IPS-NIHi7 (cell line): ENCODE data around the gene GNA12.
"Not testable (repeated sequence)": the region's sequence is repeated elsewhere in the genome, so short reads cannot be mapped to it uniquely, and the experiment has no call there.

ENCODE experiments used
- DNase-seq: peaks from one replicate; pipeline ENCODE4 v3.0.0; 2012; ENCODE audit warnings: mixed read lengths; ENCODE audit errors: extremely low spot score

The GNA12 gene

GRCh38 chr7:2729031-2729892, 114.8 kb downstream of the GNA12 start:
- no peak for DNase-seq

GRCh38 chr7:2728316-2729030, 115.6 kb downstream of the GNA12 start:
- no peak for DNase-seq

GRCh38 chr7:2727206-2727605, 116.9 kb downstream of the GNA12 start:
- DNase-seq = not testable (repeated sequence)

DNA sequence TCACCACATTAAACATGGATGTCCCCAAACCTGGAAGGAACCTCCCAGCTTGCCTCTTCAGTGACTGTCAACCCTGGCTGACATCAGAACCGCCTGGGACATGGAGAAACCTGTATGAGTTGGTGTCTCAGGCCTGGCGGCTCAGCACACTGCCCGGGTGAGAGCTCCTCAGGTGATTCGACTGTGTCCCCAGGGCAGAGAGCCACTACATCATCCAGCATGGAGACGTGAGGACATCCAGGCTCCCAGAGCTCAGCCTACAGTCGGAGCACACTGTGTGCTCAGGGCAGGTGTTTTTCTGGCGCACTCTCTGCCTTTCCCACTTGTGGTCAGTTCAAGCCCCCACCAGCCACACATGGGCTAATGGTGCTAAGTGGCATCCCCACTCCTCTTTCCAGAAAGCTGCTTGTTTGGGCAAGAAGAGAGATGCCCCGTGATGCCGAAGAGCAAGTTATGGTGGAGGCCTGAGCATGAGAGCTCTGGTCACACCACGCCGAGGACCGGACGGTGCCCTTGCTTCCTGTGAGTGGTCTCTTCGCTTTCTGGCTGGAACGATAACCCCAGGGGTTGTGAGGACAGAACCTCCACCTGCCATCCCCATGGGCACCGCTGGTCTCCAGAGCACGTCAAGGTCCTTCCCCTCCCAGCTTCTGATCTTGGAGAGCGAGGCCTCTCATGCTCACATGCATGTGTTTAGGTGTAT, 117.6 kb downstream of the GNA12 start:
- no peak for DNase-seq

DNA sequence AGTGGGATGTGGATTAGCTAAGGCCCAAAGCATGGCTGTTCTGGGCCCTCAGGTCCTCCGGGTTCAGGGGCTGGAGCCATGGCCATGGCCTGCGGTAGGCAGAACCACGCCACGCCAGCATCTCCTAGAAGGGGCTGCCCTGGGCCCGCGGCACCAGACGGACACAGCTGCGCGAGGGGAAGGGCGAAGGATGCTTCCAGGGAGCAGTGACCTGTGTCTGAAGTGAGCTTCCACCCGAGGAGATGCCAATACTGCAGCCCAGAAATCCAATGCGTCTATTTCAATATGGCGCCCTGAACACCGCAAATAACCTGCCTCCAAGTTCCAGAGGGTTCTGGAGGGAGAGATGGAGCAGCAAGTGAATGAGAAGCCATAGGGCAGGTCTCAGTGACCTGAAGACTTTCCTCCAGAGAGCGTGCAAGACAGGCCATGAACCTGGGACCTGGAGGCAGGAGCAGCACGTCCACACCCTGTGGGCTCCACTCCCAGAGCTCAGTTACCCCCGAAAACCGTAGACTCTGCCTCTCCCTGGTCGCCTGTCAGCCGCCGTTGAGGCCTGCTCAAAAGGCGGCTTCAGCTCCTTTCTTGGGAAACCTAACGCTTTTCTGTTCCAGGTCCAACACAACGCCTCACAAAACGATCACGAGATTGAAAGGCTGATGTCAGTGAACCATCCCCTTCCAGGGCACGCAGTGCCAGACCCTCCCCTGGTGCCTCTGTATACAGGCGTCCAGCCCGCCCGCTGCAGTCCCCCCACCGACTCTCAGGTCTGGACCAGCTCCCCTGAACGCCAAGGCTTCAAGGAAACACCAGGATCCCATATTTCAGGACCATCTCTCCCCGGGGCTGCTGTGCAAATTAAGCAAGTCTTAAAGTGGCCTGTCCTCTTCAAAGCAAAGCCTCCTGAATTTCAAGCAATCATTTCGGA, 118.7 kb downstream of the GNA12 start:
- no peak for DNase-seq

DNA sequence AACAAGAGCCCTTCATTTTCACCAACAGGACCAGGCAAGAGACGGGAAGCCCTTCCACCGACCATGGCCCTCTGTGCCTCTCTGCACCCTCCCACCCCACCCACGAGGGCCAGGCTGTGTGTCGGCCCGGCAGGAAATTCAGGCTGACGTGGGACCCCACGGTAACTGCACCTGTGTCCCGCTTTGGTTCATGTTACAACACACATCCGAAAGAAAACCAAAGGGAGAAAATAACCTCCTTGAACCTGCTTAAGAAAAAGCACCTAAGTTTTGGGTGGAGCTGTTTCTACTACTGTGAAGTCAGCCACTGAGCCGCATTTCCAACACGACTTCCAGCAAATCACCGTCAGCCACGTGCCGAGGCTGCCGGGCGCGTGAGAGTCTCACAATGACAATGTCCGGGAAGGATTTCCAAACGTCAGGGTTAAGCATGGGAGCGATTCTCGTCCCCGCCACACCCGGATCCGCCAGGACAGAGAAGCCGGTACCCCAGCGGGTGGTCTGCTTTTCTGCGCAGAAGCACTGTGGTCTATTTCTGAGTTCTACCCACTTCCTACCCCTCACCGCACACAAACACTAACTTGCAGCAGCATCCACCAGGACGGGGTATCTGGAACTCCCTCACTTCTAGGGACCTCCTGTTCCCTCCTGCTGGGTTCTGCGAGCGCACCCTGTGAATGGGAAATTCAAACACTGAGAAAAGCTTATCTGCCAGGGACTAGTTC, 119.5 kb downstream of the GNA12 start:
- no peak for DNase-seq

DNA sequence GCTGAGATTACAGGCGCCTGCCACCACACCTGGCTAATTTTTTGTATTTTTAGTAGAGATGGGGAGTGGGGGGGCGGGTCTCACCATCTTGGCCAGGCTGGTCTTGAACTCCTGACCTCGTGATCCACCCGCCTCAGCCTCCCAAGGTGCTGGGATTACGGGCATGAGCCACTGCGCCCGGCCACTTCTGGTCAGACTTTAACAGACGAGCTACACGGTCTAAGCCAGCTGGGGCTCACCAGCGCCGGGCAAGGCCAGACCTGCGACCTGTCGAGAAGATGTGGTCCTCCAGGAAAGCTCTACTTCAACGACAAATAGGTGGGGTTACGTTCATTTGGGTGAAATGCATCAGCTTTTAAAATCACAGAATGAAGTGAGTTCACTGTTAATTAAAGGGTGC, 120.1 kb downstream of the GNA12 start:
- not testable (repeated sequence) for DNase-seq

GRCh38 chr7:2723138-2723850, 120.8 kb downstream of the GNA12 start:
- no peak for DNase-seq

- no peak for DNase-seq
Measured at GRCh38 chr7:2722591-2722990, 121.5 kb downstream of the GNA12 start.

- DNase-seq = no peak
Measured at GRCh38 chr7:2721842-2722241, 122.3 kb downstream of the GNA12 start.

DNA sequence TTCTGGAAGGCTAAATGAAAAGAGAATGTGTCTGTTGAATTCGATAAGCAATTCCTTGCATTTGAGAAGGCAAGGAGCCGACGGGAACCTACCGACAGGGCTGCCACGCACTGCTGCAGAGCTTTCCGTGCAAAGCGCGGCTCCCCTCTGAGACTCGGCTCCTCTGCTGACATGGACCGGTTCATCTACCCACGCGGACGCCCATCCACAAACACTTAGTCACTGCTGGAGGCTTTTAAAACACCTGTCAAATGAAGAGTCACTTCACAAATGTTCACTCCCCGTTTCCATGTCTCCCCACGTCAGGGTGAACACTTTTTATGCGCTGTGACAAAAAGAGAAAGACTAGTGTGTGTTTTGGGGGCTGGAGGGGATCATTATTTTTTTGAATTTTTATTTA, 124.1 kb downstream of the GNA12 start:
- no peak for DNase-seq

DNA sequence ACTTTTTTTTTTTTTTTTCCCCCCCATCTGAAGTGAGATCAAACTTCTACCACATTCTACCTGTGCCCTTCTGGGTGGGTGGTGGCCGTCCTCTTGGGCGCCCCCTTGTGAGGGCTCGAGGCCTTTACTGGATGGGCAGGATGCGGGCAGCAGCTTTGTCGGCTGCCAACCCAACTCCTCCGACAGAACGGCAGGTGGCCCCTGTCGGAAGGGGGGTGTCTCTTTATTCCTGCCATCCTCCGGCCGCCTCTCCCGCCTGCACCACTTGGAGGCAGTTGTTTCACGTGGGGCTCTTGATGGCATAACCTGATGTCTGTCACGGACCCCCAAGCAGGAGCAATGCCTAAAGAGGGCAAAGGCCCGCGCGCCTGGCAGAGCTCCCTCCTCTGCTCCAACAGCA, 125.1 kb downstream of the GNA12 start:
- peak; percentile 88 for DNase-seq

DNA sequence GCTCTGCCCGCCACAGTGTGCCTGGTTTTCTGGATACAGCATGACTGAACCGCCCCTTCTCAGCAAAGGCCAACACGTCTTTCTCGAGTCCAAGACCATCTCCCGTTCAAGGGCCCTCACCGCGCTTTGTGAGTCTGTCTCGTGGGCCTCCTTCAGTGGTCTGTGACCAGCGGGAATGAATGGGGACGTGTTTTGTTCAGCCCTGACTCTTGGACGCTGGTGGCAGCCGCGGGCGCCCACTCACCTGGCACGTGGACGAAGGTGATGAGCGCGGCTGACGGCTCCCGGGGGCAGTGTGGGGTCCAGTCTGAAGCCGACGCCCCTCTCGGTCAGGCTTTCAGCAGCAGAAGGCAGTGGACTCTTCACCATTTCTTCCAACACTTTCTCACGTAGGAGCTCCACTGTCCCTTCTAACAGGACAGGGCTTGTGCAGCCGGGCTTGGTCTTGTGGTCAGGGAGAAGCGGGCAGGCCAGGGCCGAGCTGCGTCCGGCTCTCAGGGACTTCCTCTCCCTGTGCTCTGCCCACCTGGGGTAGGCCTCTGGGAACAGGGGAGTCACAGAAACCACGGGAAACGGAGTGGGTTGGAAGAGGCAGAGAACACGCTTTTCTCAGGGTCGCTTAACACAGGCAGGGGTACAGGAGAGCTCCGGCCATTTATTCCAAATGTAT, 125.7 kb downstream of the GNA12 start:
- DNase-seq = no peak

GRCh38 chr7:2717293-2718261, 126.5 kb downstream of the GNA12 start:
- no peak for DNase-seq

GRCh38 chr7:2716906-2717292, 127.2 kb downstream of the GNA12 start:
- DNase-seq = no peak

- DNase-seq = no peak
Measured at GRCh38 chr7:2716488-2716887, 127.6 kb downstream of the GNA12 start.

- no peak for DNase-seq
Measured at GRCh38 chr7:2715341-2716231, 128.5 kb downstream of the GNA12 start.
